GM23248 (cell line): ENCODE measurements around the gene ALX3.

Source experiments
- EZH2 ChIP-seq: fragments of 200-600 bp; sonication (generic); IDR thresholded peaks from 2 replicates; pipeline ENCODE4 v1.6.1; 2018; ENCODE audit warnings: antibody characterized with exemption, mild to moderate bottlenecking; ENCODE audit not compliant: insufficient read depth, poor library complexity, severe bottlenecking
- EZH2phosphoT487 ChIP-seq: fragments of 200-600 bp; sonication (generic); IDR thresholded peaks from 2 replicates; pipeline ENCODE4 v1.6.1; 2018; ENCODE audit warnings: antibody characterized with exemption, moderate library complexity, mild to moderate bottlenecking, low read depth; ENCODE audit not compliant: insufficient read depth

- TF ChIP-seq EZH2 (no peak), EZH2phosphoT487 (no peak)
Measured at GRCh38 chr1:110053552-110054428, 16.7 kb downstream of the ALX3 start.
